ENCODE results near the gene ARRB1.
A peak's percentile ranks its signal among the peaks of the same experiment; 100 is the strongest.
"Not testable (repeated sequence)": the region's sequence is repeated elsewhere in the genome, so short reads cannot be mapped to it uniquely, and the experiment has no call there.

ARRB1 gene

GRCh38 chr11:75351541-75351790, at the start of gene ARRB1:
TSS of gene ARRB1 (minus strand) at chr11:75351661. CDS start at chr11:75351607, 54 bp downstream.
- no peak for DNase-seq

GRCh38 chr11:75400146-75400865, 48.8 kb upstream of the ARRB1 start:
- no peak for DNase-seq

- peak; percentile 81 for DNase-seq
These were observed 48.1 kb upstream of the ARRB1 start, which contains the start of gene RPS3 for GRCh38 chr11:75399344-75400145. TSS of gene RPS3 (plus strand) at chr11:75399518. CDS start at chr11:75399548, 30 bp downstream.

GRCh38 chr11:75398906-75399305, 47.4 kb upstream of the ARRB1 start:
- DNase-seq: no peak

GRCh38 chr11:75394085-75394840, 42.8 kb upstream of the ARRB1 start:
- DNase-seq: no peak

GRCh38 chr11:75389925-75390324, 38.5 kb upstream of the ARRB1 start:
- no peak for DNase-seq

GRCh38 chr11:75389276-75389605, 37.8 kb upstream of the ARRB1 start:
- DNase-seq: no peak

GRCh38 chr11:75388386-75389275, 37.2 kb upstream of the ARRB1 start:
- DNase-seq: peak; percentile 47

- DNase-seq: no peak
These were observed 36.4 kb upstream of the ARRB1 start for GRCh38 chr11:75387736-75388294.

GRCh38 chr11:75386942-75387630, 35.6 kb upstream of the ARRB1 start:
- no peak for DNase-seq

- peak; percentile 70 for DNase-seq
These were observed 33.1 kb upstream of the ARRB1 start for GRCh38 chr11:75384438-75385080.

GRCh38 chr11:75383246-75383645, 31.8 kb upstream of the ARRB1 start:
- DNase-seq: no peak

GRCh38 chr11:75380716-75381420, 29.4 kb upstream of the ARRB1 start:
- DNase-seq: no peak

GRCh38 chr11:75380245-75380644, 28.8 kb upstream of the ARRB1 start:
- no peak for DNase-seq

- not testable (repeated sequence) for DNase-seq
These were observed 27.3 kb upstream of the ARRB1 start for GRCh38 chr11:75378776-75379175.

GRCh38 chr11:75376175-75376574, 24.7 kb upstream of the ARRB1 start:
- DNase-seq: no peak

- no peak for DNase-seq
These were observed 24.2 kb upstream of the ARRB1 start for GRCh38 chr11:75375626-75376025.

- DNase-seq: no peak
These were observed 23.2 kb upstream of the ARRB1 start for GRCh38 chr11:75374646-75375045.

GRCh38 chr11:75373201-75373600, 21.7 kb upstream of the ARRB1 start:
- no peak for DNase-seq

Data from activated CD4-positive, alpha-beta T cell treated with anti-CD3 and anti-CD28 coated beads for 1 hour (primary cell).